GM23248 (cell line): ENCODE data around the gene BAMBI.

Source experiments
- EZH2 ChIP-seq: fragments of 200-600 bp; sonication (generic); IDR thresholded peaks from 2 replicates; pipeline ENCODE4 v1.6.1; 2018; ENCODE audit warnings: antibody characterized with exemption, mild to moderate bottlenecking; ENCODE audit not compliant: insufficient read depth, poor library complexity, severe bottlenecking
- EZH2phosphoT487 ChIP-seq: fragments of 200-600 bp; sonication (generic); IDR thresholded peaks from 2 replicates; pipeline ENCODE4 v1.6.1; 2018; ENCODE audit warnings: antibody characterized with exemption, moderate library complexity, mild to moderate bottlenecking, low read depth; ENCODE audit not compliant: insufficient read depth

DNA sequence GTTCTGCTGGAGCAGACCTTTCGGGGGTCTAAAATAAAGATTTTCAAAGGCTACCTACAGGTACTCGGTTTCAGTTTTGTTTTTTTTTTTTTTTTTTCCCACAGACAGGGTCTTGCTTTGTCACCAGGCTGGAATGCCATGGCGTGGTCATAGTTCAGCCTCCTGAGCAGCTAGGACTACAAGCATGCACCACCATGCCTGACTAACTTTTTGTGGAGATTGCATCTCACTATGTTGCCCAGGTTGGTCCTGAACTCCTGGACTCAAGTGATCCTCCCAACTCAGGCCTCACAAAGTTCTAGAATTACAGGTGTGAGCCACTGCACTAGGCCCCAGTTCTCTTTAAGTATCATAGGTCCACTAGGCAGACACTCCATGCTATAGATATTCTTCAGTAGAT lies 34.5 kb downstream of the BAMBI start:
- no peak for TF ChIP-seq EZH2
- no peak for TF ChIP-seq EZH2phosphoT487
